H9 (cell line): ENCODE results near the gene CENPP. TPM values are rescaled to one million over a fixed set of nuclear protein-coding genes. Genes with fewer than 3 reads are reported as not detected.

Experiments
- DNase-seq: peaks from one replicate; pipeline ENCODE4 v3.0.0-alpha.2; 2017
- H2AFZ ChIP-seq: one replicate; pipeline ENCODE4 v1.6.1; 2013; ENCODE audit warnings: mild to moderate bottlenecking, low read length, control low read depth, moderate library complexity
- H2AK5ac ChIP-seq: 2 replicates; pipeline ENCODE4 v1.6.1; 2013; ENCODE audit warnings: low read length, control low read depth, mixed read lengths; ENCODE audit not compliant: insufficient read length
- H2BK120ac ChIP-seq: one replicate; pipeline ENCODE4 v1.6.1; 2013; ENCODE audit warnings: low read depth, mild to moderate bottlenecking, low read length, control low read depth, inconsistent platforms; ENCODE audit not compliant: poor library complexity, severe bottlenecking
- H2BK12ac ChIP-seq: 2 replicates; pipeline ENCODE4 v1.6.1; 2013; ENCODE audit warnings: low read length, control low read depth, mixed read lengths, low read depth; ENCODE audit not compliant: insufficient read length
- H2BK15ac ChIP-seq: 2 replicates; pipeline ENCODE4 v1.6.1; 2013; ENCODE audit warnings: low read depth, low read length, control low read depth
- H2BK20ac ChIP-seq: one replicate; pipeline ENCODE4 v1.6.1; 2013; ENCODE audit warnings: low read depth, mild to moderate bottlenecking, low read length, control low read depth, inconsistent platforms; ENCODE audit not compliant: poor library complexity, severe bottlenecking
- H2BK5ac ChIP-seq: 2 replicates; pipeline ENCODE4 v1.6.1; 2013; ENCODE audit warnings: low read length, control low read depth, mixed read lengths; ENCODE audit not compliant: insufficient read length
- H3K14ac ChIP-seq: 2 replicates; pipeline ENCODE4 v1.6.1; 2013; ENCODE audit warnings: low read length, control low read depth; ENCODE audit not compliant: insufficient read depth
- H3K18ac ChIP-seq: 2 replicates; pipeline ENCODE4 v1.6.1; 2013; ENCODE audit warnings: low read depth, mild to moderate bottlenecking, mixed read lengths, low read length, control low read depth; ENCODE audit not compliant: insufficient read length
- H3K23ac ChIP-seq: 2 replicates; pipeline ENCODE4 v1.6.1; 2013; ENCODE audit warnings: low read length, control low read depth, mixed read lengths, low read depth; ENCODE audit not compliant: insufficient read length
- H3K23me2 ChIP-seq: 2 replicates; pipeline ENCODE4 v1.6.1; 2013; ENCODE audit warnings: low read depth, mild to moderate bottlenecking, mixed read lengths, low read length, control low read depth; ENCODE audit not compliant: insufficient read length, poor library complexity, severe bottlenecking
- H3K27ac ChIP-seq: 2 replicates; pipeline ENCODE4 v1.5.1; 2013; ENCODE audit warnings: low read length, control low read depth, mixed read lengths, low read depth; ENCODE audit not compliant: insufficient read length
- H3K27me3 ChIP-seq: 2 replicates; pipeline ENCODE4 v1.6.1; 2013; ENCODE audit warnings: low read length, control low read depth, inconsistent platforms; ENCODE audit not compliant: insufficient read depth
- H3K4ac ChIP-seq: 2 replicates; pipeline ENCODE4 v1.6.1; 2013; ENCODE audit warnings: low read depth, mild to moderate bottlenecking, control low read depth, inconsistent platforms, low read length, moderate library complexity
- H3K4me1 ChIP-seq: 2 replicates; pipeline ENCODE4 v1.6.1; 2013; ENCODE audit warnings: low read length, control low read depth, inconsistent platforms; ENCODE audit not compliant: insufficient read depth
- H3K4me2 ChIP-seq: 2 replicates; pipeline ENCODE4 v1.6.1; 2013; ENCODE audit warnings: low read length, control low read depth, mixed read lengths; ENCODE audit not compliant: insufficient read length, insufficient read depth
- H3K56ac ChIP-seq: 2 replicates; pipeline ENCODE4 v1.6.1; 2013; ENCODE audit warnings: low read depth, mild to moderate bottlenecking, mixed read lengths, low read length, control low read depth; ENCODE audit not compliant: insufficient read length
- H3K79me1 ChIP-seq: 2 replicates; pipeline ENCODE4 v1.6.1; 2013; ENCODE audit warnings: low read depth, mild to moderate bottlenecking, moderate library complexity, low read length, control low read depth, inconsistent platforms; ENCODE audit not compliant: insufficient read depth, poor library complexity, severe bottlenecking
- H3K79me2 ChIP-seq: 2 replicates; pipeline ENCODE4 v1.6.1; 2013; ENCODE audit warnings: low read length, control low read depth, inconsistent platforms; ENCODE audit not compliant: insufficient read depth
- H3K9ac ChIP-seq: 2 replicates; pipeline ENCODE4 v1.6.1; 2013; ENCODE audit warnings: low read length, control low read depth, mixed read lengths; ENCODE audit not compliant: insufficient read length; ENCODE audit errors: extremely low read depth
- H3K9me3 ChIP-seq: one replicate; pipeline ENCODE4 v1.6.1; 2013; ENCODE audit warnings: low read depth, low read length, inconsistent platforms; ENCODE audit not compliant: control insufficient read depth
- H3T11ph ChIP-seq: one replicate; pipeline ENCODE4 v1.6.1; 2013; ENCODE audit warnings: mild to moderate bottlenecking, low read length, control low read depth, inconsistent platforms
- H4K20me1 ChIP-seq: one replicate; pipeline ENCODE4 v1.6.1; 2013; ENCODE audit not compliant: control insufficient read depth, insufficient read length, insufficient read depth
- H4K5ac ChIP-seq: 2 replicates; pipeline ENCODE4 v1.6.1; 2013; ENCODE audit warnings: low read depth, mild to moderate bottlenecking, mixed read lengths, low read length, control low read depth; ENCODE audit not compliant: insufficient read length
- H4K8ac ChIP-seq: replicated peaks from 2 replicates; pipeline ENCODE4 v1.6.1; 2013; ENCODE audit warnings: low read length, control low read depth, mixed read lengths, low read depth; ENCODE audit not compliant: insufficient read length
- H4K91ac ChIP-seq: 2 replicates; pipeline ENCODE4 v1.6.1; 2013; ENCODE audit warnings: low read depth, mild to moderate bottlenecking, moderate library complexity, mixed read lengths, low read length, control low read depth; ENCODE audit not compliant: insufficient read length
- H3K27ac Mint-ChIP-seq, 3 experiments: 2 replicates in 2 of 3; 3 replicates in 1 of 3; pipeline ENCODE4 v1.8.0; 2020 to 2021; ENCODE audit warnings: mixed read lengths in 3 of 3, mild to moderate bottlenecking in 1 of 3, moderate library complexity in 1 of 3
- H3K27me3 Mint-ChIP-seq: 2 replicates; pipeline ENCODE4 v1.8.0; 2021; ENCODE audit warnings: low read depth, mild to moderate bottlenecking, moderate library complexity, mixed read lengths
- H3K36me3 Mint-ChIP-seq, 3 experiments: 2 replicates in 2 of 3; 3 replicates in 1 of 3; pipeline ENCODE4 v1.8.0; 2020 to 2021; ENCODE audit warnings: low read depth in 3 of 3, mixed read lengths in 3 of 3; ENCODE audit not compliant: insufficient read depth in 1 of 3
- H3K4me1 Mint-ChIP-seq, 2 experiments: 2 replicates each; pipeline ENCODE4 v1.8.0; 2020; ENCODE audit warnings: mixed read lengths in 2 of 2
- H3K4me3 Mint-ChIP-seq, 2 experiments: 2 replicates in 1 of 2; 3 replicates in 1 of 2; pipeline ENCODE4 v1.8.0; 2020 to 2021; ENCODE audit warnings: mild to moderate bottlenecking in 2 of 2, mixed read lengths in 2 of 2, moderate library complexity in 1 of 2
- H3K9me3 Mint-ChIP-seq, 2 experiments: 2 replicates in 1 of 2; 3 replicates in 1 of 2; pipeline ENCODE4 v1.8.0; 2020; ENCODE audit warnings: mild to moderate bottlenecking in 2 of 2, mixed read lengths in 2 of 2, moderate library complexity in 1 of 2
- CTCF ChIP-seq: fragments of 200-600 bp; sonication (generic); conservative IDR thresholded peaks from 3 replicates; pipeline ENCODE4 v1.8.0; 2021; ENCODE audit warnings: antibody characterized with exemption, mild to moderate bottlenecking
- WGBS: extraction: QIAGEN DNeasy Blood & Tissue Kit; methylation state at CpG from one replicate; pipeline ENCODE4 v1.1.7; 2013; ENCODE audit warnings: missing lambda C conversion rate, low lambda C conversion rate, mixed read lengths; ENCODE audit not compliant: insufficient read length; ENCODE audit errors: extremely low coverage; 5-methylcytosine and 5-hydroxymethylcytosine counted together
- total RNA-seq: library from RNA; stranded (reverse); gene quantifications from 2 replicates; pipeline ENCODE4 v1.2.1, GENCODE V29; 2021

The CENPP gene
- total RNA-seq, 1 experiment from 2014 or later: 9.1 TPM

GRCh38 chr9:92333282-92333634, 7.5 kb downstream of the CENPP start:
- no peak overlapping the region for H3K18ac ChIP-seq
- Mint-ChIP-seq H3K36me3 (peaks cover 0 to 7% (median 0%) of the 10 kb centered on the region in 3 experiments; a peak in 4 of 7 replicates), H3K4me3 (no peak overlapping the region), H3K27me3 (no peaks in the 10 kb centered on the region), H3K9me3 (no peaks in the 10 kb centered on the region), H3K4me1 (peaks cover 0 to 3% of the 10 kb centered on the region in 2 experiments; a peak in 1 of 4 replicates), H3K27ac (no peak overlapping the region)
- H2BK20ac ChIP-seq: no peak overlapping the region
- no peak overlapping the region for H3K4me2 ChIP-seq
- no peaks in the 10 kb centered on the region for H3K79me1 ChIP-seq
- no peak for TF ChIP-seq CTCF
- no peak overlapping the region for H2AFZ ChIP-seq
- H3K4ac ChIP-seq: no peak overlapping the region
- no peaks in the 10 kb centered on the region for H3K23me2 ChIP-seq
- H3K27me3 ChIP-seq: no peaks in the 10 kb centered on the region
- H4K20me1 ChIP-seq: no peaks in the 10 kb centered on the region
- no peaks in the 10 kb centered on the region for H3K79me2 ChIP-seq
- no peak overlapping the region for H3K56ac ChIP-seq
- no peak overlapping the region for H4K91ac ChIP-seq
- H3K14ac ChIP-seq: no peak overlapping the region
- no peak overlapping the region for H3T11ph ChIP-seq
- no peak overlapping the region for H4K8ac ChIP-seq
- no peaks in the 10 kb centered on the region for H3K9me3 ChIP-seq
- no peak overlapping the region for H3K23ac ChIP-seq
- no peak overlapping the region for H3K9ac ChIP-seq
- no peak overlapping the region for H3K27ac ChIP-seq
- H2BK12ac ChIP-seq: no peak overlapping the region
- DNase-seq: no peak
- no peak overlapping the region for H2AK5ac ChIP-seq
- H4K5ac ChIP-seq: no peak overlapping the region
- no CpG with 5 or more reads among the region's 2 CpGs for WGBS
- H2BK120ac ChIP-seq: no peak overlapping the region
- no peaks in the 10 kb centered on the region for H3K4me1 ChIP-seq
- no peak overlapping the region for H2BK5ac ChIP-seq
- no peak overlapping the region for H2BK15ac ChIP-seq
